Esophagus squamous epithelium (tissue), 5 donors: ENCODE data around the gene ABR. TPM values are rescaled to one million over a fixed set of nuclear protein-coding genes. Genes with fewer than 3 reads are reported as not detected.

ENCODE experiments used
- DNase-seq: peaks from one replicate; lab custom pipeline; 2025; lab: John Stamatoyannopoulos, UW
- H3K27ac ChIP-seq, 4 donors: fragments of 200-600 bp; sonication (generic); one replicate each; pipeline ENCODE4 v1.5.1; 2016 to 2019; ENCODE audit warnings: mild to moderate bottlenecking in 1 of 4
- H3K27me3 ChIP-seq, 4 donors: fragments of 200-600 bp; sonication (generic); 1 replicate in 3 of 4; 2 replicates in 1 of 4; pipeline versions ENCODE4 v1.5.1 to v1.6.0; 2017 to 2021; ENCODE audit warnings: antibody characterized with exemption in 1 of 4
- H3K36me3 ChIP-seq, 3 donors: fragments of 200-600 bp; sonication (generic); one replicate each; pipeline ENCODE4 v1.5.1; 2016 to 2019
- H3K4me1 ChIP-seq, 3 donors: fragments of 200-600 bp; sonication (generic); one replicate each; pipeline ENCODE4 v1.5.1; 2017 to 2019
- H3K4me3 ChIP-seq, 4 donors: fragments of 200-600 bp; sonication (generic); 1 replicate in 3 of 4; 2 replicates in 1 of 4; pipeline ENCODE4 v1.5.1; 2016 to 2019; ENCODE audit warnings: mild to moderate bottlenecking in 2 of 4, moderate library complexity in 1 of 4
- H3K9me3 ChIP-seq, 3 donors: fragments of 200-600 bp; sonication (generic); one replicate each; pipeline ENCODE4 v1.5.1; 2016 to 2019
- POLR2A ChIP-seq, 4 donors: fragments of 450-650 bp; IDR thresholded peaks; one replicate each; pipeline ENCODE4 v1.6.1; 2017; ENCODE audit warnings: antibody characterized with exemption in 4 of 4, mild to moderate bottlenecking in 4 of 4, moderate library complexity in 3 of 4
- WGBS, 2 donors: methylation state at CpG; one replicate each; pipeline ENCODE4 v1.1.5; 2018; 5-methylcytosine and 5-hydroxymethylcytosine counted together
- intact Hi-C: fragments of 100-400 bp; cut with DNase I; formaldehyde crosslinking; loops from one replicate; pipeline ENCODE4 v1.15.0; 2022
- total RNA-seq, 4 donors: library from RNA; depleted of rRNA; stranded (reverse); fragments of >200 nt; gene quantifications; one replicate each; pipeline ENCODE4 v1.1.0, GENCODE V29; 2016
- TF ChIP-seq, protein P1 (sequence below), 6 experiments: fragments of 450-650 bp in 4 of 6; fragments of 200-600 bp in 2 of 6; sonication (generic) in 2 of 6; IDR thresholded peaks; one replicate each; pipeline ENCODE4 v1.5.1; 2016 to 2019; ENCODE audit warnings: antibody characterized with exemption in 6 of 6, mild to moderate bottlenecking in 4 of 6, moderate library complexity in 4 of 6
- donor health status: DM: yes; HTN: yes; CAD: no.

ABR gene
- total RNA-seq, 4 donors from 2014 or later: 62.1 to 248 (median 75.5) TPM

DNA sequence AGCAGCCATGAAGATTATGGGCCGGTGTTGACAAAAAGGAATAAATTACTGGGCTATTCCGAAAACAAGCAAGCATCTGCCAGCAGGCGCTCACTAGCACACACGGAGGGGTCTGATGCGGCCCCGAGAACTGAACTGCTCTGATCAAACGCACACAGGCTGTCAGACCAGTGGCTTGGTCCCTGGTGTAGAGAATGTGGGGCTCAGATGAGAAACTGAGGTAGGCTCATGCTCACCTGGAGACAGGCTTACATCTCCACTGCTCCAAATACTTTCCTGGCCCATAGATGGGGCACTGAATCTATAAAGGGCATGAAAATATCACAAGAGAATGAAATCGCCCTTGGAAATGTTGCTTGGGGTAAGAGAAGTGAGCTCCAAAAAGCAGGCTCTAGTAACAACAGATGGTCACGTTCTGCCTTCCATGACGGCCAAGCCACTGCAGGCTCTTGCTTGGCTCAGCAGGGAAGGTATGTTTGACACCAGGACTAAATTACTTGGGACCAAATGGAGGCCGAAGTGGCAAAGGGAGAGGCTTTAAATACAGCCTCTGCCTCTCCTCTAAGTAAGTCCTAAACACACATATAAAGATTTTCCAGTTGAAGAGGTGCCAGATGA lies 5.4 kb downstream of the ABR start:
- WGBS, 2 donors: 71 to 73% methylated on average over 10 to 11 of the region's 11 CpGs
- no peak for DNase-seq
- H3K4me1 ChIP-seq: peaks cover 20 to 64% (median 27%) of the 10 kb centered on the region in 3 donors
- H3K27me3 ChIP-seq: peaks cover 0 to 12% (median 0%) of the 10 kb centered on the region in 4 donors
- no peak overlapping the region for H3K4me3 ChIP-seq
- no peaks in the 10 kb centered on the region for H3K36me3 ChIP-seq
- H3K9me3 ChIP-seq: no peaks in the 10 kb centered on the region
- TF ChIP-seq, protein P1, sequence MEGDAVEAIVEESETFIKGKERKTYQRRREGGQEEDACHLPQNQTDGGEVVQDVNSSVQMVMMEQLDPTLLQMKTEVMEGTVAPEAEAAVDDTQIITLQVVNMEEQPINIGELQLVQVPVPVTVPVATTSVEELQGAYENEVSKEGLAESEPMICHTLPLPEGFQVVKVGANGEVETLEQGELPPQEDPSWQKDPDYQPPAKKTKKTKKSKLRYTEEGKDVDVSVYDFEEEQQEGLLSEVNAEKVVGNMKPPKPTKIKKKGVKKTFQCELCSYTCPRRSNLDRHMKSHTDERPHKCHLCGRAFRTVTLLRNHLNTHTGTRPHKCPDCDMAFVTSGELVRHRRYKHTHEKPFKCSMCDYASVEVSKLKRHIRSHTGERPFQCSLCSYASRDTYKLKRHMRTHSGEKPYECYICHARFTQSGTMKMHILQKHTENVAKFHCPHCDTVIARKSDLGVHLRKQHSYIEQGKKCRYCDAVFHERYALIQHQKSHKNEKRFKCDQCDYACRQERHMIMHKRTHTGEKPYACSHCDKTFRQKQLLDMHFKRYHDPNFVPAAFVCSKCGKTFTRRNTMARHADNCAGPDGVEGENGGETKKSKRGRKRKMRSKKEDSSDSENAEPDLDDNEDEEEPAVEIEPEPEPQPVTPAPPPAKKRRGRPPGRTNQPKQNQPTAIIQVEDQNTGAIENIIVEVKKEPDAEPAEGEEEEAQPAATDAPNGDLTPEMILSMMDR (IDR thresholded peaks at IDR 0.05): no peak
- no peak for TF ChIP-seq POLR2A (IDR thresholded peaks at IDR 0.05)
- peak overlapping the region in 1 of 4 donors; percentile 36 for H3K27ac ChIP-seq
- intact Hi-C loops: no loop called here

DNA sequence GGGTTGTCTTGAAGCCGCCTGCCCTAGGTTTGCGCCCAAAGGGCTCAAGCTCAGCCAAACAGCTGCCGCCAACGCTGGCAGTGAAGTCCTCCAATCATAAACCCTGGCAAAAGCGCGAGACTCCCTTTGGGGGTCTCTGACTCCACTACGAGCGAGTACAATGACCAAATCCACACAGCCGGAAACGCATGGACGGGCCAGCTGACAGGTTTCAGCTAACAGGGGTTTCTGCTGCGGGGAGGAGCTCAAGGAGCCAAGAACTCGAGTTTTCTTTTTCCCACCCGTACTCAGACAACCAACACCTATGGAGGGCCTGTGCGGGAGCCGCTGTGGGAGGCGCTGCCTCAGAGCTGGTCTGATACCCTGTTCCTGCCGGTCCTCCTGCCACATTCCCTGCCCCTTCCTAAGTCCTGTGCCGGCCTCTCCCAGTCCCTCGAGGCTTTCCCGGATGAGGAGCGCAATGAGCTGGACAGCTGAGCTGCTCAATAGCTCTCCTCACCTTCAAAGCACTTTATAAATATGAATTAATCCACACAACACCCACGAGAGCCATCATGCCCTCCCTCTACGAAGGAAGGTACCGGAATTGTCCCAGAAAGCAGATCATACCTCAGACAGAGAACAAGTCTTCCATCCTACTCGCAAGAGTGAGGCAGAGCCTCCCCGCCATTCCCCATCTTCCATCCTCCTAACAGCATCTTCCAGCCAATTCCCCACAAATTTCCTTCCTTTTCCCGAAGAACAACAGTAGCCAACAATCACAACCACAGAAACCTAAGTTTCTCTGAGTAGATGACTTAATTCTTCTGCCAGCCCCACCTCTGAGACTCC lies 6.1 kb downstream of the ABR start:
- 76 to 86% methylated on average over 15 to 23 of the region's 28 CpGs for WGBS, 2 donors
- peaks cover 0 to 5% (median 0%) of the 10 kb centered on the region in 4 donors for H3K27me3 ChIP-seq
- intact Hi-C loops: no loop called here
- TF ChIP-seq, protein P1 (IDR thresholded peaks at IDR 0.05): no peak
- no peak overlapping the region for H3K4me3 ChIP-seq
- no peaks in the 10 kb centered on the region for H3K9me3 ChIP-seq
- no peak for DNase-seq
- peak overlapping the region in 2 of 4 donors; percentile 36 to 58 for H3K27ac ChIP-seq
- H3K36me3 ChIP-seq: no peaks in the 10 kb centered on the region
- H3K4me1 ChIP-seq: peaks cover 13 to 57% (median 20%) of the 10 kb centered on the region in 3 donors

DNA sequence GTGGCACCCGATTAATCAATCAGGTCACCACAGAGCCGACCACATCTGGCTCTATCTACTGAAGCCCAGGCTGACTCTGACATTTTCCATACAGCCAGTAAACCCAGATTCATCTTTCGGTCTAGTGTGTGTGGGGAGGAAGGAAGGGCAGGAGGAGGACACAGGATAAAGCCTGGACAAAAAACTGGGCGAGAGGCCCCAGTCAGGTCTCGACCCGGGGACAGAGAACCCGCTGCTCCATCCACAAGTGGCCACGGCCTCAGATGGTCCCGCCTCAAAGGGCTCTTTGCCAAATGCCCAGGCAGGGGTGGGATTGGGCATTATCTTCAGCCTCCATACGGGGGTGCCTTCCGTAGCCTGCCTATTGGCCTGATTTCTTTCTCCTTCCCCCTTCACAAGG lies 7.8 kb downstream of the ABR start:
- intact Hi-C loops: no loop called here
- TF ChIP-seq, protein P1 (IDR thresholded peaks at IDR 0.05): no peak
- TF ChIP-seq POLR2A (IDR thresholded peaks at IDR 0.05): no peak

DNA sequence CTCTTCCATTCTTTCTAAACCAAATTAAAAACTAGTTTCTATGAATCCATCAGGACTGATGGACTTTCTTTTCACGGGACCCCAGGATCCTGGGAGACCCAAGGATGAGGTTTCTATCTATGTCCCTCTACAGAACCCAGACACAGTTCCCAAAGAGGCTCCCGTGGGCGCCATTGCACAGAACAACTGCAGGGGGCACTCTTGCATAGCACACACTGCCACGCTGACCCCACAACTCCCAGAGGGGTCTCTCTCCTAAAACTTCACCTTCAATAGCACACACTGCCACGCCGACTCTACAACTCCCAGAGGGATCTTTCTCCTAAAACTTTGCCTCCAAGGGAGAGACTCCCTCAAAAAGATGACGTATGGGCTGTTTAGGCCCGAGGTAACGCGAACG lies 9.0 kb downstream of the ABR start:
- H3K27ac ChIP-seq: no peak overlapping the region
- no peak for DNase-seq
- peaks cover 3 to 46% (median 3%) of the 10 kb centered on the region in 3 donors for H3K4me1 ChIP-seq
- no peaks in the 10 kb centered on the region for H3K36me3 ChIP-seq
- no peak overlapping the region for H3K4me3 ChIP-seq
- H3K27me3 ChIP-seq: no peaks in the 10 kb centered on the region
- 88 to 90% methylated on average over 6 to 11 of the region's 11 CpGs for WGBS, 2 donors
- TF ChIP-seq POLR2A (IDR thresholded peaks at IDR 0.05): no peak
- TF ChIP-seq, protein P1 (IDR thresholded peaks at IDR 0.05): no peak
- intact Hi-C loops: no loop called here
- H3K9me3 ChIP-seq: no peaks in the 10 kb centered on the region

More for the DNA sequence above, 7.8 kb downstream of the ABR start:
- no peak for DNase-seq
- Histone ChIP-seq H3K27ac (no peak overlapping the region), H3K4me1 (peaks cover 3 to 45% (median 3%) of the 10 kb centered on the region in 3 donors), H3K4me3 (no peak overlapping the region), H3K9me3 (no peaks in the 10 kb centered on the region), H3K36me3 (no peaks in the 10 kb centered on the region), H3K27me3 (no peaks in the 10 kb centered on the region)
- WGBS, 2 donors: 82 to 94% methylated on average over 4 to 11 of the region's 11 CpGs

DNA sequence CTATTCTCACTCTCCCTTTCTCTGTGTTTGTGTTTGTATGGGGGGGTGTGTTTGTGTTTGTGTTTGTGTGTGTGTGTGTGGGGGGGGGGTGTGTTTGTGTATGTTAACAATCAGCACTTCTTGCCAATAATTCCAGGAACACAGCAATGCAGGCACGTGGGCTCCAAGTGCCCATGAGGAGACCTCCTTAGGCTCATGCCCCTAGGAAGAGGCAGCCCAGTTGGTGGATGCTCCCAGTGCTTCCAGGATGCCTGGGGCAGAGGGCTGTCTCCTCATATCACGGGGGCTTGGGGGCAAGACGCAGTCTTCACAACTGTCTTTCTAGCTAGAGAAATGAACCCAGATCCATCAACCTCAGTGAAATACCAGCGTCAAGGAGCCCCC lies 9.9 kb downstream of the ABR start:
- Histone ChIP-seq H3K4me3 (no peak overlapping the region), H3K27me3 (no peaks in the 10 kb centered on the region), H3K4me1 (peaks cover 3 to 54% (median 3%) of the 10 kb centered on the region in 3 donors), H3K27ac (no peak overlapping the region), H3K9me3 (no peaks in the 10 kb centered on the region), H3K36me3 (no peaks in the 10 kb centered on the region)
- intact Hi-C loops: no loop called here
- DNase-seq: no peak
- WGBS, 2 donors: 88 to 100% methylated on average over 1 of the region's 4 CpGs
- no peak for TF ChIP-seq POLR2A (IDR thresholded peaks at IDR 0.05)
- TF ChIP-seq, protein P1 (IDR thresholded peaks at IDR 0.05): no peak
